ENCODE measurements around the gene SLC16A12.

SLC16A12 gene

GRCh38 chr10:89388806-89389205 lies 146.6 kb downstream of the SLC16A12 start:
- DNase-seq, result no peak

GRCh38 chr10:89384474-89385340 lies 150.7 kb downstream of the SLC16A12 start:
- DNase-seq, result no peak

GRCh38 chr10:89382757-89383156 lies 152.6 kb downstream of the SLC16A12 start:
- DNase-seq, result no peak

Data from NCI-H524 treated with DMSO at 0.1 percent for 48 hours (cell line).